Prostate gland (tissue), 2 donors: Measurements from ENCODE around the gene LIF. TPM values are rescaled to one million over a fixed set of nuclear protein-coding genes. Genes with fewer than 3 reads are reported as not detected.

Experiments
- DNase-seq: peaks from one replicate; pipeline ENCODE4 v3.0.0-alpha.2; 2019; ENCODE audit warnings: low spot score
- H3K27ac ChIP-seq, 2 donors: fragments of 200-600 bp; sonication (generic); 2 replicates each; pipeline ENCODE4 v1.5.1; 2017 to 2019
- H3K27me3 ChIP-seq: fragments of 200-600 bp; sonication (generic); replicated peaks from 2 replicates; pipeline ENCODE4 v1.5.1; 2019; ENCODE audit not compliant: insufficient read depth
- H3K36me3 ChIP-seq, 2 donors: fragments of 200-600 bp; sonication (generic); 1 replicate in 1 of 2; 2 replicates in 1 of 2; pipeline versions ENCODE4 v1.5.1 to v1.8.1; 2017 to 2019
- H3K4me1 ChIP-seq: fragments of 200-600 bp; sonication (generic); replicated peaks from 2 replicates; pipeline ENCODE4 v1.5.1; 2019
- H3K4me3 ChIP-seq, 2 donors: fragments of 200-600 bp; sonication (generic); 2 replicates each; pipeline ENCODE4 v1.5.1; 2017 to 2019
- H3K9me3 ChIP-seq: fragments of 200-600 bp; sonication (generic); 2 replicates; pipeline ENCODE4 v1.5.1; 2017
- CTCF ChIP-seq, 4 experiments: fragments of 200-600 bp in 2 of 4; fragments of 450-650 bp in 2 of 4; sonication (generic) in 2 of 4; IDR thresholded peaks; 1 replicate in 3 of 4; 2 replicates in 1 of 4; pipeline ENCODE4 v1.5.1; 2016 to 2019; ENCODE audit warnings: antibody characterized with exemption in 4 of 4, mild to moderate bottlenecking in 2 of 4, moderate library complexity in 2 of 4
- POLR2A ChIP-seq: fragments of 450-650 bp; IDR thresholded peaks from one replicate; pipeline ENCODE4 v1.6.1; 2016; ENCODE audit warnings: antibody characterized with exemption, mild to moderate bottlenecking
- POLR2AphosphoS5 ChIP-seq: sonication (generic); formaldehyde crosslinking; IDR thresholded peaks from one replicate; pipeline ENCODE4 v1.6.1; 2017; ENCODE audit warnings: antibody characterized with exemption
- WGBS: methylation state at CpG from one replicate; pipeline ENCODE4 v1.1.5; 2018; 5-methylcytosine and 5-hydroxymethylcytosine counted together
- intact Hi-C: fragments of 100-400 bp; cut with DNase I; formaldehyde crosslinking; loops from one replicate; pipeline ENCODE4 v1.14.2; 2022
- total RNA-seq, 2 donors: library from RNA; depleted of rRNA; stranded (reverse); fragments of >200 nt; gene quantifications; one replicate each; pipeline ENCODE4 v1.1.0, GENCODE V29; 2016

Gene LIF
- total RNA-seq, 2 donors from 2014 or later = 0.40 to 0.59 TPM

GRCh38 chr22:30272781-30273601, 26.4 kb upstream of the LIF start:
- WGBS = 87% methylated on average over 16 of the region's 16 CpGs
- Histone ChIP-seq H3K27me3 (no peaks in the 10 kb centered on the region), H3K4me1 (no peaks in the 10 kb centered on the region), H3K27ac (no peak overlapping the region), H3K36me3 (no peaks in the 10 kb centered on the region), H3K9me3 (no peaks in the 10 kb centered on the region), H3K4me3 (no peak overlapping the region)
- TF ChIP-seq POLR2AphosphoS5 (no peak), CTCF (IDR thresholded peaks at IDR 0.05) (no peak), POLR2A (no peak)
- intact Hi-C loops = no loop called here
- DNase-seq = no peak

- no peaks in the 10 kb centered on the region for H3K9me3 ChIP-seq
- no peaks in the 10 kb centered on the region for H3K4me1 ChIP-seq
- H3K27me3 ChIP-seq = no peaks in the 10 kb centered on the region
- no peaks in the 10 kb centered on the region for H3K36me3 ChIP-seq
- intact Hi-C loops = no loop called here
- WGBS = 83% methylated on average over 16 of the region's 16 CpGs
- TF ChIP-seq POLR2A (no peak), CTCF (IDR thresholded peaks at IDR 0.05) (no peak), POLR2AphosphoS5 (no peak)
- H3K4me3 ChIP-seq = no peak overlapping the region
- H3K27ac ChIP-seq = no peak overlapping the region
- DNase-seq = no peak
Measured at GRCh38 chr22:30270832-30271231, 24.3 kb upstream of the LIF start.

GRCh38 chr22:30268331-30268730, 21.8 kb upstream of the LIF start:
- Histone ChIP-seq H3K27me3 (no peaks in the 10 kb centered on the region), H3K36me3 (no peaks in the 10 kb centered on the region), H3K27ac (no peak overlapping the region), H3K4me3 (no peak overlapping the region), H3K4me1 (no peaks in the 10 kb centered on the region), H3K9me3 (no peaks in the 10 kb centered on the region)
- DNase-seq = no peak
- no peak for TF ChIP-seq CTCF (IDR thresholded peaks at IDR 0.05)
- intact Hi-C loops = no loop called here
- WGBS = 83% methylated on average over 8 of the region's 8 CpGs

GRCh38 chr22:30267382-30268302, 21.1 kb upstream of the LIF start:
- Histone ChIP-seq H3K36me3 (no peaks in the 10 kb centered on the region), H3K9me3 (no peaks in the 10 kb centered on the region), H3K27me3 (no peaks in the 10 kb centered on the region), H3K4me1 (no peaks in the 10 kb centered on the region), H3K27ac (no peak overlapping the region), H3K4me3 (no peak overlapping the region)
- TF ChIP-seq POLR2A = no peak
- no peak for TF ChIP-seq POLR2AphosphoS5
- TF ChIP-seq CTCF (IDR thresholded peaks at IDR 0.05) = no peak
- no peak for DNase-seq
- 82% methylated on average over 14 of the region's 14 CpGs for WGBS
- intact Hi-C loops = no loop called here
